Limb (tissue), 2 donors: ENCODE results near the gene ZNF862.

Experiments
- DNase-seq, 2 donors: peaks; one replicate each; pipeline ENCODE4 v3.0.0-alpha.2; 2016; ENCODE audit errors: extremely low spot score in 2 of 2

Gene ZNF862

DNA sequence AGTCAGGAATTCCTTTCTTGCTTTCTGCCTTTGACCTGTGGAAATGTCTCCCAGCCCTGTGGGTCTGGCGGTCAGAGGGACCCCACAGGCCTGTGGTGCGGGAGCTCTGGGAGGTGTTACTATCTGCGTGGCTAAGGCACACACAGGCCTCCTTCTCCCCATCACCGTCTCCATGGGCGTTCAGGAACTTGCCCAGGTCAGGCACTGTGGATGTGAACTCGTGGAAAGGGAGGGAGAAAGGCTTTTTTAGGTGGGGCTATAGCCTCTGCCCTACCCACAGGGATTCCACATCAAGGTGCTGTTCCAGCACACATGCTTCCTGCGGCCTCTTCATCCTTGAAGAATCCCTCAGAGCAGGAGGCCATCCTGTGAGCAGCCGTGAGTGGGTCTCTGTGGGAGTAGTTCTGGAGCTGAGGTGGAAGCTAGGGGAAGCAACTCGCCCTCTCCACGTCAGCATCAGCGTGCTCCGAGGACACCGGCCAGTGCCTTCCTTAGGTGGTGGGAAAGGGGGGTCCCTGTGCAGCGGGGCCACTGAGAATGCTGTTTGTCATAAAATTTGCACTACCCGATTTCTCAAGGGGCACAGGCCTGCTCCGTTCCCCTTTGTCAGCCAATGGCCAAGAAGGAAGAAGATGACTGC, 28.1 kb downstream of the ZNF862 start:
- no peak for DNase-seq

DNA sequence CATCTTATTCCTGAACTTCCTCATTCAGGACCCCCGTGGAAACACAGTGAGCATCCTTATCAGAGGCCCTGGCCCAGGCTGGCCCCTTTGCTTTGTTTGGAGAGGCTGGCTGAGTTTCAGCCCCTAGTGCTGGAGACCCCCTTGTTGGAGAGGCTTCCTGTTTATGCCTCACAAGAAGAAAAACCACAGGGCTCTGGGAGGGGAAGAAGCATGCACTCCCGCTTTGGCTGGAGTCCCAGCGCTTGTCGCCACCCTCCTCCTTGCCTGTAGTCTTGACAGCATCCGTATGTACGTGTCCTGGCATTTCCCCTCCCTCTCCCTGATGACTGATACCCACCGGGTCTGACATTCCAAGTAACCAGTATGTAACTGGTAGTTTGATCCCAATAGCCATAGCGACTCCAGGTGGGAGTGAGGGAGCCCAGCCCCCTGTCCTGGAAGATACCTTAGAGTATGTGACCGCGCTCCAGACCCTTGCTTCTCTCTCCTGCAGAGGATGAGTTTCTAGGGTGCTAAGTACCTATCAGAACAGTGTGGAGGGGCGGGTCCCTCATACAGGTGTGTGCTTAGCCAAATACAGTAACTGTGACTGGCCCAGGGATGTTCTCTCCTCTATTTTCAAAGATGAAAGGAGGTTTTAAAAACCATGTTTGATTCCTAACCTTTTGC, 28.7 kb downstream of the ZNF862 start:
- no peak for DNase-seq

DNA sequence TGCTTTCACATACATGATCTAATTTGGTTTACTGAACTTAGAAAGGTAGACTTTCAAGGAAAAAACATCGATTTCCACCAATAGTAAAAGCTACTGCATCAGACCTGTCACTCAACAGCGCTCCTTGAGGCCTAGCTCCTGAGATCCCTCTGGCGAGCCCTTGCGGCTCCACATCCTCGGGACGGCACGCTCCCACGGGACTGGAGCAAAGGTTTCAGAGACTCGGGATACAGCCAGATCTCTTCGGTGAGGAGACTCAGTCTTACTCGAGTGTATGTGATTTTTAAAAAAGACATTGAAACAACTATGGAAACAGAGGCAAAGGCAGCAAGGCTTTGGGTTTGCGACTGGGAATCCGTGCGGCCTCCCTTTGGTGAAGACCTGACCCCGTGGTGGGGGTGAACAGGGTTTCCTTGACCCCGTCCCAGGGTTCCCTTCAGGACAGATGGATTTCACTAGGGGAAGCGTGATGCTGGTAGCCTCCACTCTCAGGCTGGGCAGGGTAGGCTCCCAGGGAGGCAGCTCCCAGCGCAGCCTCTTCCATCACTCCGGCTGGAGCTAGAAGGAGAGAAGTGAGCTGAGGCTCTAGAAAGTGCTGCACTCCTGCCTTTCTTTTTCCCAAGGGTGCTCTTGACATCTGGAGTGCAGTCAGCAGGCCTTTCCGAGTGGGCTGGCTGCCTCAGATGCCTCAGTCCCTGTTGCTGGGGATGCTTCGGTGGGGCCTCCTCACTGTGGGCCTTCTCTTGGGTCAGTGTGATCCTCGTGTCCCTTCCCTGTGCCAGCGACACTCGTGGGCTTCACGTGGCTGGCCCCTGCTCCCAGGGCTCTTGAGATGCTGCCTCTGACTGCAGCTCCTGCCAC, 29.8 kb downstream of the ZNF862 start:
- peak in 1 of 2 donors; percentile 16 for DNase-seq

DNA sequence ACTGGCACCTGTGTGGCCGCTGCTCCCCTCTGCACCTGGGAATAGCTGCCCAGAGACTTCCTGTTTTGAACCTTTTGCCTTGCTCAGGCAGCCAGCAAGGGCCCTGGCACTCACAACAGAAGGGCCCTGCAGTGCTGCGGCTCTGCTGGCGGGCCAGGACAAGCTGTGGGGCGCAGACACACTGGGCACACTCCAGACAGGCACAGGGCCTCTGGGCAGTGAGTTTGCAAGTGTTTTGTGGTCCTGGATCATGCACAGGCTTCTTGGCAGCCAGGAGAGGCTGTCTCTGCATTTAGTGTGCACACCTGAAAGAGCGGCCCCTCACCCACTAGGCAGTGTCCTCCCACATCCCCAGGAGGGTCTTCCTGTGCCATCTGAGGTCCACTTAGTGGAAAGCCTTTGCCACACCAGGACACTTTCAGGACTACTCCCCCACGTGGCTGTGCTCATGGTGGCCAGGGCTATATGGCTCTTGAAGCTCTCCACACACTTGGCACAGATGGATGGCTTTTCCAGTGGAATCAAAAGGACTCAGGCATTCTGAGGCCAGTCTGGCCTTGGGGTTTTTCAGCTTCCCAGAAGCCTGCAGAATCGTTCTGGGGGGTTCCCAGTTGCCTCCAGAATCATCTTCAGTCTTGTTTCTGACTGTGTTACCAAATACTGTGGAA, 30.6 kb downstream of the ZNF862 start:
- peak in 1 of 2 donors; percentile 21 for DNase-seq

DNA sequence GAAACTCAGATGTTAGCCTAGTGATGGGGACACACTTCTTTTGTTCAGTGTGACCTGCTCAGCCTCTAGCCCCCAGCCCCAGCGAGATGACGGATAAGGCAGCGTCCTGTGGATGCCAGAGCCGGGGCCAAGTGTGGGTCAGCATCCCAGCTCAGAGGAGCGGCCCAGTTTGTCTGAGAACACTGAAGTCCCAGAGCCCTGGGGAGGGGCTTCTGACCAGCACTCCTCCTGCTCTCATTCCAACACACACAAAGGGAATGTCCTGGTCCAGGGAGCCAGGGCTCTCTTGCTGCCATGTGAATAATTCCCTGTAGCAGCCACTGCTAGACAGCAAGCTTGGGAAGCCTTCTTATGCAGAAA, 31.1 kb downstream of the ZNF862 start:
- DNase-seq = no peak

DNA sequence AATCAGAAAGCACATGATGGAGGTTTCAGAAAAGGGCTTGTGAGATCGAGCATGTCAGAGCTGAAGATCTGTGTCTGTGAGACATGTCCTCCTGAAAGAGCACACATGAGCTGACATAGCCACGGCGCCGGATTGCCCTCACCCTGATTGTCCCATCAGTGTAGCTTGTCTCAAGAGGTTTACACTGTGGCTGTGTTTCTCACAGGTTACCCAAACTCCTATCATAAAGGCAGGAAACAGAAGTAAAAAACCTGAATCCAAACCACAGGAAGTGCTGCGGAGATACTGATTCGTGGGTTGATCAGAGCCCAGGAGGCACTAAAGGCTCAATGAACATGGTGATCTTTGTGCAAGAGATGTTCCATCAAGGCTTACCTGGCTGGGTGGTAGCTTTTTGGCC, 31.7 kb downstream of the ZNF862 start:
- DNase-seq = no peak

DNA sequence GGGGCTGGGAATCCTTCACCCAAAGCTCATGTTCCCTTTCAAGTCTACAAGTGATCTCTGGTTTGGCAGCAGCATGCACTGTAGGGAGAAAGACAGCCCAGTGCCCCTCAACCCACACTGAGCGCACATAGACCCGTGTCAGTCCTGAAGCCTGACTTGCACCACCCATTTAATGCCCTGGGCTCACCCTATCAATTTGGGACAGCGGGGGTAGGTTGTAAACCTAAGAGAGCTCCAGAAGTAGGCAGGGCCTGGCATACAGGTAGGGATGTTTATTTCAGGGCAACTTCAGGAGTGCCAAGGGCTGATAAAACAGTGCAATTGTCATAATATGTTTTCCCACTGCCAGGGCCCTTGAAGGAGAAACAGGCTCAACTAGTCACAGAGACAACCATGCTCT, 32.1 kb downstream of the ZNF862 start:
- DNase-seq = no peak

DNA sequence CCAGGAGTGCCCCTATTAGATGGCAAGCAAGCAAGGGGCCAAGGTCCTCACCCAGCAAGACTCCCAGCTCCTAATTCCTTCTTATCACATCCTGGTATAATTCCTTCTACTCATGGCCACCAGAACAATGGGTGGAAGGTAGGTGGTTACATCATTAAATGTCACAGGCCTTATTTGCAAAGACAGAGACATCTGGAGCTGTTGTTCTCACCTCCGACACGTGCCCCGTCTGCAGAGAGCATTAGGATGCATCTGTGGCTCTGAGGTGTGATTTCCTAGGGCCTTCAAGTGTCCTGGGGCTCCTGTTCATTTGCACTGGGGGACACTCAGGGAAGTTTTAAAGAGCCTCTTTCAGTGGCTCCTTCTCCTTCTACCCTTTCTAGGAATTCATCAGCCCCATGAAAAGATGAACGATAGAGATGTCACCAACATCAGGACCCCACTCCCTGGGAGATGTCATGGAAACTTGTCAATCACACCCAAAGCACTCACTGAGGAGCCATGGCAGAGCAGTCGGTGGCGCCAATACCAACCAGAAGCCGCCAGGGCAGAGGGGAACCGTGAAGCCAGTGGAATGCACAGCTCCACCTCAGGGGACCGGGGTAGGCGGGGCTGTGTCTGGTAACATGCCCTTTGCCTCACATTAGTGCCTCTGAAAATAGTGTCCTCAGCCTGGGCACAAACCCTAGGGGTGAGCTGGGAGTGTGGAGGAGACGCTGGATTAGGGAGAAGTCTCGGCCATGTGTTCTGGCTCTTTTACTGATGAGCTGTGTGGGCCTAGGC, 32.7 kb downstream of the ZNF862 start:
- no peak for DNase-seq

DNA sequence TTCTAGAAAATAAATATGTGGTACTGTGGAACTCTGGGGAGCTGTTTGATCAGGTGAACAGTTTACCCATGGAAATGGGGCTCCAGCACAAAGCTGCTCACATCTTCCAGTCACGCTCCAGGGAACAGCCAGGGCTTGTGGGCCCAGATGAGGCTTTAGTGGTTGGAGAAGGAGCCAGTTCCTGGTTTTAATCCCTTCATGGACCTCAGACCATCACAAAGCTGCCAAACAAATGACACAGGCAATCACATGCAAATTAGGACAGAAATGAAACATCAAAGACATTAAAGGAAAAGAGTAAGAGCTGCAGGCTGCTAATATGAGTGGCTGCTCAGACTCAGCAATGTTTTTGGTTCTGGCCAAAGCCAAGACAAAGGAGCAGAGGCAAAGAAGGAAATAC, 33.4 kb downstream of the ZNF862 start:
- no peak for DNase-seq

DNA sequence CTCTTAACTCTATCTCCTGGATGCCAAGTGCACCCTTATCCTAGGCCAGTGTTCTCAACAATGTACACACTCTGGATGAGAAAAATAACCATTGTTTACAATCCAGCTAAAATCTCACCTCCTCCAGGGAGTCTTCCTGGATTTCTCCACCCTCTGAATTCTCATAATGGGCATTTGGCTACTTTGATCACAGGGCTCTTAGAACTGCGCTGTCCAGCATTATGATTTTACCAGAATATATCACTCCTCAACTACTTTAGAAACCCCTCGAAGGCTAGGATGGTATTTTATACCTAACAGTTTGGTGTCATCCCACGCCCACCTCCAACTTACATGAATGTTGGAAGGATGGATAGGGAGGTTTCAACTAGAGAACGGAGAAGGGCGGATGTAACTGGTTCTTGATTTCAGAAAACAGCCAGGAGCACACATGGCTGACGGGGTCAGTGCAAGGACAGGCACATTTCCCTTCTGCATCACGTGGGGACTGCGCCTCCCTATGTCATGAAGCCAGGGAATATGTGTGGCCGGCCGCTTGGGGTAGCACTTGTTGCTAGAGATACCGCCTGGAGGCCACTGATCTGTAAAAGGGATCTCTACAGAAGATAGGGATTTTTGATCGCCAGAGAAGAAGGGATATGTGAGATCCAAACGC, 34.4 kb downstream of the ZNF862 start:
- peak; percentile 73 for DNase-seq

DNA sequence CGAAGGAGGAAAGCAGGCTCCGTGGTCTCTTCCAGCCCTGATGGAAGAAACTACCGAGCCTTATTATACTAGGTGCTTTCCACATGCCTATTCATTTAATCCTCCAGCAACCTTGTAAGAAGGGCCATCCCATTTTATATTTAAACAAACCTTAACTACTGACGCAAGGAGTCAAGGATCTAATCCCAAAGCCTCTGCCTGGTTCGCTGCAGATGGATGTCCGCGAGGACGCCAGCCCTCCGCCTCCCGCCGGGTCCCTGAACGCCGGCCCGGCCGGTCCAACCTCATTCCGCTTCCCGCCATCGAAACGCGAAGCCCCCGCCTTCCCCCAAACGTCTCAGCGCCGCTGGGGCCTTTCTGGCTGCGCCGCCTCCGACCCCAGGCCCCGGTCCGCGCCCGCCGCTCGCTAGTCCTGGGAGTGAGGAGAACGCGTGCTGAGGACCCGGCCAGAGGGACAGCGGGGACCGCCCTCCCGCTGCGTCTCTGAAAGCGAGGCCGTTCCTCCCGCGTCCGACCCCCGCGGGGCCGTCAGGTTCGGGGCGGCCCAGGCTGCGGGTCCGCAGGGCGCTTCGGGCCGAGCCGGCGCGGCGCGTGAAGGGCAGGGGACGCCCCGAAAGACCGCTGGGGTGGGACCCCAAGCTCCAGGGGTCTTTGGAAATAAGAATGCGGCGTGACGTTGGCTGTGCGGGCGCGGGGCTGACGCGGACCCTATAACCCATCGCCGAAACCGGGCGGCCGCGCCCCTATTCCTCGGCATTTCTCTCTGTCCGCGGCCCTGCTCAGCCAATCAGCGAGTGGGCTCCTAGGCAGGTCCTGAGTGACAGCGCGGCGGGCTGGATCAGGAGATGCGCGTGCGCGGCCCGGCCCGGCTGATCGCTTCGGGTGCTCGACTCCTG, 35.1 kb downstream of the ZNF862 start, which contains the start of gene ATP6V0E2:
Gene ATP6V0E2, plus strand, starts transcription at position 896 of the 896 bp plus-strand sequence. CDS start 97 bp downstream, outside the sequence.
- peak; percentile 93 to 94 for DNase-seq

DNA sequence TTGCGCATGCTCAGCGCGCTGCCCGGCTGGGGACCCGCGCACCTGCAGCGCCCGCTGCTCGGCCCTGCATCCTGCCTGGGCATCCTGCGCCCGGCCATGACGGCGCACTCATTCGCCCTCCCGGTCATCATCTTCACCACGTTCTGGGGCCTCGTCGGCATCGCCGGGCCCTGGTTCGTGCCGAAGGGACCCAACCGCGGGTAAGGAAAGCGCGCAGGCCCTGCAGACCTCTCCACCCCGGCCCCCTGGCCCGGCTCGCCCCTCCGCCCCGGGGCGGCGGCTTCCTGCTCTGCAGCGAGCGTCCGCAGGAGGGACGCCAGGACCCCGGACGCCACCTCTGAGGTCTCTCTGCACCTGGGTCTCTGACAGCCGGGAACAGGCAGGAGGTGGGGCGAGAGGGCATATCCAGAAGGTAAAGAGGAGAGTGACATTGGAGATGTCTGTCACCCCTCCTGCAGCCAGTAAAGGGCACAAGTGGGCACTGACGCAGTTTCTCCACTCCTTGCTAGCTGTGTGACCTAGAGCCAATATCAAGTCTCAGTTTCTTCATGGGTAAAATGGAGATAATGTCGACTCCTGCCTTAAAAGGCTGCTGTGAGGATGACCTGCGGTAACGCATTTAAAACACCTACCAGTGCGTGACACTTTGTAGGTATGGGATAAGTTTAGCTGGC, 35.9 kb downstream of the ZNF862 start:
- no peak for DNase-seq

DNA sequence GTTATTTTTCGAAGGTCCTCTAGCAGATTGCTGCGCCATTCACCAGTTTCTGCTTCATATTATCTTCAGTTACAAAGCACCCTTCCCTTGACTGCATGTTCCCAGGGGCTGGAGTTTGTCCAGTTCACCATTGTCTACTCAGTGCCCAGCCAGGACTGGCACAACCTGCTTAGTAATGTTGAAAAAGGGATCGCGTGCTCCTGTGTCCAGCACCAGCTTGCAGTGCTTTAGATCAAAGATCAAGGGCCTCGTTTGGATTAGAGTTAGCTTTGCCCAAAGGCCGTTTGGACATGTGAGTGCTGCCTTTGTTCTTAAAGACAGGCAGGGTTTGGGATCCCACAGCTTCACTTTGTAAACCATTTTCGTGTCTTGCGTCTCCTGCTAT, 36.5 kb downstream of the ZNF862 start:
- no peak for DNase-seq

DNA sequence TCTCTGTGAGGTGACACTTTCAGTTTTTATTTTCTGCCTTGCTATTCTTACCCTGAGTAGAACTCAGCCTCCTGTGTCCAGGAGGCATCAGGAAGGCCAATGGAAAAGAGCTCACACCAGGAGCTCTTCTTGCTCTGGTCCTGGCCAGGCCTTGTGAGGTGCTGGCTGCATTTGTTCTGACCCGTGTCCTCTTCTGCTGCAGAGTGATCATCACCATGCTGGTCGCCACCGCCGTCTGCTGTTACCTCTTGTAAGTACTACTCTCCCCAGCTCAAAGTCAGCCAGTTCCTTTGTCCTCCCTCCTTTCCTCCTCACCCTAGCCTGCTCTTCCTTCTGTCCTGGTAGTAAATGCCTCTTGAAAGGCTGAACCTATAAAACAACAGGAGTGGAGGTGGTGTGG, 37.2 kb downstream of the ZNF862 start:
- DNase-seq = no peak

DNA sequence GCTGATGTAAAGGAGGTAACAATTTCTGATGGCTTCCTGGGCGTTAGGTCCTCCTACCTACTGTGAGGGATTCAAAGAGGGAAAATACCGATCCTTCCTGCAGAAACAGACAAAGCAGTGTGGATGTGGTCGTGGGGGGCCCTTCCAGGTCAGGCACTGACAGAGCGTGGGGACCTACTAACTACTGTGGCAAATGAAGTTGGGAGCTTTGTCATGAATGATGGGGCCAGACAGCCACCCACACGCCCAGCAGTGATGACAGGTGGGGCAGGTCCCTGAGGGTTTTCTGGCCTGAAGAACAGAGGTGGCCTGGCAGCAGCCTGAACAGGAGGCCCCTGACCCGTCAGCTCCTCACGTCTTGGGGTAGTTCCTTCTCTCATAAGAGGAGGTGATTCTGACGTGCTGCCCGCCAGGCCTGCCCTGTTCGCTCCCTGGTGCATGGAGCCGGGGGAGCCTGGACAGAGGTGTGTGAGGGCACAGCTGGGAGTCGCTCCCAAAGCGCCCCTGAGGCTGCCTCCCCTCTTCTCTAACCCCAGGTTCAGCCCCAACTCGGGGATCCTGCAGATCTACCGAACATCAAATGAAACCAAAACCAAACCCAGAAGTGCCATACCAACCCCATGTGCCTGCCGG, 39.8 kb downstream of the ZNF862 start:
- DNase-seq = no peak

DNA sequence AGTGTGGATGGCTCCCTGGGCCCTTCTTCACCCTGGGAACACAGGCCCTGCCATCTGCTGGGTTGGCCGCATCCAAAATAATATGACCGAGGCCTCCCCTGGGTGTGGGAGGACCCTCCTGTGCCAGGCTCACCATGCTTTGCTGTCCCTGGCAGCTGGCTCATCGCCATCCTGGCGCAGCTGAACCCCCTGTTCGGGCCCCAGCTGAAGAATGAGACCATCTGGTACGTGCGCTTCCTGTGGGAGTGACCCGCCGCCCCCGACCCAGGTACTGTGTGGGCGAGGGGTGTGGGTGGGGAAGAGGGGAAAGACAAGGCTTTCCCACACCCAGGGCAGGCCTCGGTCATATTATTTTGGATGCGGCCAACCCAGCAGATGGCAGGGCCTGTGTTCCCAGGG, 40.3 kb downstream of the ZNF862 start:
- DNase-seq = peak in 1 of 2 donors; percentile 33

DNA sequence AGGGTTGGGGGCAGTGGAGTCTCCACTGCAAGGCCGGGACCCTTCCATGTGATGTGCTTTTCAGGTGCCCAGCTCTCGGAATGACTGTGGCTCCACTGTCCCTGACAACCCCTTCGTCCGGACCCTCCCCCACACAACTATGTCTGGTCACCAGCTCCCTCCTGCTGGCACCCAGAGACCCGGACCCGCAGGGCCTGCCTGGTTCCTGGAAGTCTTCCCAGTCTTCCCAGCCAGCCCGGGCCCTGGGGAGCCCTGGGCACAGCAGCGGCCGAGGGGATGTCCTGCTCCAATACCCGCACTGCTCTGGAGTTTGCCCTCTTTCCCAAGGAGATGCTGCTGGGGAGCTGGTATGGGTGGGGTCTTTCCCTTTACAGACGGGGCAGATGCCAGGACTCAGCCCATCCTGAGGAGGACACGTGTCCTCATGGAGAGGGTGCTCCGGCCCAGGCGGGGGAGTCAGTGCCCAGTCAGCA, 41.1 kb downstream of the ZNF862 start:
- DNase-seq = peak in 1 of 2 donors; percentile 34
